CMK (cell line): Measurements from ENCODE around the gene TRIM44.

Source experiments
- DNase-seq: peaks from one replicate; pipeline ENCODE4 v3.0.0-alpha.2; 2010; ENCODE audit warnings: low read depth

TRIM44 gene

GRCh38 chr11:35717520-35717919 is 54.9 kb downstream of the TRIM44 start:
- DNase-seq: no peak

GRCh38 chr11:35721651-35722282 is 59.2 kb downstream of the TRIM44 start:
- DNase-seq: no peak

- DNase-seq: no peak
Observed at GRCh38 chr11:35722641-35723040, 60.1 kb downstream of the TRIM44 start.

- DNase-seq: no peak
Observed at GRCh38 chr11:35723493-35723892, 60.9 kb downstream of the TRIM44 start.

- no peak for DNase-seq
Observed at GRCh38 chr11:35723913-35724312, 61.3 kb downstream of the TRIM44 start.

- no peak for DNase-seq
Observed at GRCh38 chr11:35725885-35726284, 63.3 kb downstream of the TRIM44 start.

GRCh38 chr11:35727140-35727539 is 64.6 kb downstream of the TRIM44 start:
- DNase-seq: no peak

GRCh38 chr11:35730254-35730653 is 67.7 kb downstream of the TRIM44 start:
- no peak for DNase-seq

- DNase-seq: no peak
Observed at GRCh38 chr11:35734669-35735410, 72.3 kb downstream of the TRIM44 start.

- no peak for DNase-seq
Observed at GRCh38 chr11:35735411-35735810, 72.8 kb downstream of the TRIM44 start.

- DNase-seq: no peak
Observed at GRCh38 chr11:35735903-35736302, 73.3 kb downstream of the TRIM44 start.

GRCh38 chr11:35736952-35737351 is 74.4 kb downstream of the TRIM44 start:
- no peak for DNase-seq

GRCh38 chr11:35740061-35740799 is 77.7 kb downstream of the TRIM44 start:
- DNase-seq: no peak

GRCh38 chr11:35742707-35743454 is 80.3 kb downstream of the TRIM44 start:
- no peak for DNase-seq

- no peak for DNase-seq
Observed at GRCh38 chr11:35746356-35747153, 84.0 kb downstream of the TRIM44 start.

- DNase-seq: no peak
Observed at GRCh38 chr11:35747668-35748067, 85.1 kb downstream of the TRIM44 start.

- no peak for DNase-seq
Observed at GRCh38 chr11:35748644-35749043, 86.1 kb downstream of the TRIM44 start.

- DNase-seq: no peak
Observed at GRCh38 chr11:35750315-35750714, 87.7 kb downstream of the TRIM44 start.

GRCh38 chr11:35750981-35751663 is 88.5 kb downstream of the TRIM44 start:
- DNase-seq: no peak

- no peak for DNase-seq
Observed at GRCh38 chr11:35751664-35752061, 89.1 kb downstream of the TRIM44 start.

- no peak for DNase-seq
Observed at GRCh38 chr11:35752115-35752514, 89.5 kb downstream of the TRIM44 start.
